Osteoblast (primary cell): ENCODE data around the gene E2F1. TPM values are rescaled to one million over a fixed set of nuclear protein-coding genes. Genes with fewer than 3 reads are reported as not detected.

Source experiments
- DNase-seq: peaks from one replicate; pipeline ENCODE4 v3.0.0; 2011; ENCODE audit warnings: low spot score, mixed read lengths; ENCODE audit not compliant: insufficient read length; ENCODE audit errors: missing footprints
- H2AFZ ChIP-seq: 2 replicates; pipeline ENCODE4 v1.6.0; 2011; ENCODE audit warnings: mild to moderate bottlenecking, low read length
- H3K27ac ChIP-seq: 2 replicates; pipeline ENCODE4 v1.5.1; 2011; ENCODE audit warnings: mild to moderate bottlenecking, low read depth, low read length, moderate library complexity
- H3K27me3 ChIP-seq: 2 replicates; pipeline ENCODE4 v1.6.0; 2012; ENCODE audit warnings: mild to moderate bottlenecking, control low read depth, inconsistent platforms, low read length, moderate library complexity; ENCODE audit not compliant: insufficient read depth
- H3K36me3 ChIP-seq: 2 replicates; pipeline ENCODE4 v1.5.1; 2011; ENCODE audit warnings: mild to moderate bottlenecking, low read length, control low read depth, moderate library complexity; ENCODE audit not compliant: insufficient read depth
- H3K4me1 ChIP-seq: 2 replicates; pipeline ENCODE4 v1.5.1; 2011; ENCODE audit warnings: mild to moderate bottlenecking, low read length, control low read depth, moderate library complexity; ENCODE audit not compliant: insufficient read depth
- H3K4me2 ChIP-seq: 2 replicates; pipeline ENCODE4 v1.6.0; 2011; ENCODE audit warnings: mild to moderate bottlenecking, low read length; ENCODE audit not compliant: insufficient read depth
- H3K4me3 ChIP-seq: fragments of 200-600 bp; sonication (generic); 3 replicates; pipeline ENCODE4 v1.5.1; 2012; ENCODE audit warnings: mild to moderate bottlenecking, low read length, inconsistent platforms; ENCODE audit not compliant: insufficient read depth
- H3K79me2 ChIP-seq: 2 replicates; pipeline ENCODE4 v1.6.0; 2012; ENCODE audit warnings: mild to moderate bottlenecking, low read length, control low read depth, inconsistent platforms; ENCODE audit not compliant: insufficient read depth
- H3K9me3 ChIP-seq: 2 replicates; pipeline ENCODE4 v1.5.1; 2011; ENCODE audit warnings: low read depth, low read length, control low read depth
- H4K20me1 ChIP-seq: 2 replicates; pipeline ENCODE4 v1.6.0; 2012; ENCODE audit warnings: mild to moderate bottlenecking, low read length, control low read depth; ENCODE audit not compliant: insufficient read depth
- total RNA-seq: library from RNA; depleted of rRNA; stranded (reverse); fragments of >200 nt; gene quantifications from 2 replicates; pipeline ENCODE4 v1.2.3, GENCODE V29; 2012
- TF ChIP-seq, protein P1 (sequence below): IDR thresholded peaks from 2 replicates; pipeline ENCODE4 v1.5.1; 2011; ENCODE audit warnings: mild to moderate bottlenecking, low read depth, low read length, moderate library complexity; ENCODE audit errors: extremely low read depth

Gene E2F1
- total RNA-seq, 1 donor = 1.4 TPM

DNA sequence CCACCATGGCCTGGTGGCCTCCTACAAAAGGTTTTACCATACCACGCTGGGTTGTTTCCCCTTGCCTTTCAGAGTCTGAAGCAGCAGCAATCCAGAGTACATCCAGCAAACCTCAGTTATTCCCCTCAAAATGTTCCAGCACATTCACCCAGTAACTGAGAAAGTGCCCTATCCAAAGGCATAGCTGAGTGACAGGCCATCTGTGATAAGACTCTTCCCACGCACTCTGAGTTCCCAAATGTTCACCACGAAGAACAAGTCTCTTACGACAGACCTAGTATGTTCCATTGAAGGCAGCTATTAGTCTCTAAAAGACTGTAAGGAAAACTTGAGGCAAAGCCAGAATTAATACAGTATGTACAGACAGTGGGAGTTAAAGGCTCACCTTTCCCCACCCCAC, 55.7 kb downstream of the E2F1 start:
- DNase-seq = no peak
- Histone ChIP-seq H2AFZ (no peak overlapping the region), H3K79me2 (no peaks in the 10 kb centered on the region), H3K27ac (no peak overlapping the region), H4K20me1 (peaks cover 2% of the 10 kb centered on the region), H3K4me3 (no peak overlapping the region), H3K9me3 (no peaks in the 10 kb centered on the region), H3K4me2 (no peak overlapping the region), H3K27me3 (no peaks in the 10 kb centered on the region), H3K4me1 (no peaks in the 10 kb centered on the region), H3K36me3 (peaks cover 37% of the 10 kb centered on the region)
- TF ChIP-seq, protein P1, sequence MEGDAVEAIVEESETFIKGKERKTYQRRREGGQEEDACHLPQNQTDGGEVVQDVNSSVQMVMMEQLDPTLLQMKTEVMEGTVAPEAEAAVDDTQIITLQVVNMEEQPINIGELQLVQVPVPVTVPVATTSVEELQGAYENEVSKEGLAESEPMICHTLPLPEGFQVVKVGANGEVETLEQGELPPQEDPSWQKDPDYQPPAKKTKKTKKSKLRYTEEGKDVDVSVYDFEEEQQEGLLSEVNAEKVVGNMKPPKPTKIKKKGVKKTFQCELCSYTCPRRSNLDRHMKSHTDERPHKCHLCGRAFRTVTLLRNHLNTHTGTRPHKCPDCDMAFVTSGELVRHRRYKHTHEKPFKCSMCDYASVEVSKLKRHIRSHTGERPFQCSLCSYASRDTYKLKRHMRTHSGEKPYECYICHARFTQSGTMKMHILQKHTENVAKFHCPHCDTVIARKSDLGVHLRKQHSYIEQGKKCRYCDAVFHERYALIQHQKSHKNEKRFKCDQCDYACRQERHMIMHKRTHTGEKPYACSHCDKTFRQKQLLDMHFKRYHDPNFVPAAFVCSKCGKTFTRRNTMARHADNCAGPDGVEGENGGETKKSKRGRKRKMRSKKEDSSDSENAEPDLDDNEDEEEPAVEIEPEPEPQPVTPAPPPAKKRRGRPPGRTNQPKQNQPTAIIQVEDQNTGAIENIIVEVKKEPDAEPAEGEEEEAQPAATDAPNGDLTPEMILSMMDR = no peak

DNA sequence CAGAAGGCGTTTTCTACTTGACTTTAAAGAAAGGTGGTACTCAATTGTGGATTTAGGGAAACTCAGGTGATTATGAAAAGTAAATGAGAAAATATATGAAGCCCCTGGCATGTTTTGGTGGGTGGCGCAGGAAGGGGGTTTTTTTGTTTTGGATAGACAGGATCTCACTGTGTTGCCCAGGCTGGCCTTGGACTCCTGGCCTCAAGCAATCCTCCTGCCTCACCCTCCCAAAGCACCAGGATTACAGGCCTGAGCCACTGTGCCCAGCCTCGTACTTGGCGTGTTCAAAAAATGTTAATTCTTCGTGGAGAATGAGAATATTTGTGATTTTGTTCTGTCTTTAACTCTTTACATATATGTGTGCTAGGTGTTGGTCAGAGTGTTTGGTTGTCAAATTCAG, 56.2 kb downstream of the E2F1 start:
- H3K79me2 ChIP-seq = no peaks in the 10 kb centered on the region
- no peak overlapping the region for H3K27ac ChIP-seq
- H3K4me3 ChIP-seq = no peak overlapping the region
- H4K20me1 ChIP-seq = peaks cover 2% of the 10 kb centered on the region
- no peaks in the 10 kb centered on the region for H3K27me3 ChIP-seq
- TF ChIP-seq, protein P1 = no peak
- no peak for DNase-seq
- no peak overlapping the region for H2AFZ ChIP-seq
- no peaks in the 10 kb centered on the region for H3K9me3 ChIP-seq
- no peaks in the 10 kb centered on the region for H3K4me1 ChIP-seq
- H3K36me3 ChIP-seq = peaks cover 41% of the 10 kb centered on the region
- H3K4me2 ChIP-seq = no peak overlapping the region

DNA sequence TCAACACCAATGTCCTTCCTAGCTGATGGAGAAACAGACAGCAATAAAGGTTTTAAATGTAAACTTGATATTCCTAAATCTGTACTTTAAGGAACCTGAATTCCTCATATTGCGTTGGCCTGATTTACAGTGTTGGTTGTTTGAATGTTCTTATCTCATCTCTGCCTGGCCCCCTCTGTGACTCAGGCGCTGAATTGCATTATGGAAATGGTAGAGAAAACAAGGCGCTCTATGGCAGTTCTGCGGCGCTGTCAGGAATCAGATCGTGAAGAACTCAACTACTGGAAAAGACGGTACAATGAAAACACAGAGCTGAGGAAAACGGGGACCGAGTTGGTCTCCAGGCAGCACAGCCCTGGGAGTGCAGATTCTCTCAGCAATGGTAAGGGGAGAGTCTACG, 56.7 kb downstream of the E2F1 start:
- H3K79me2 ChIP-seq = no peaks in the 10 kb centered on the region
- H3K4me1 ChIP-seq = no peaks in the 10 kb centered on the region
- peaks cover 2% of the 10 kb centered on the region for H4K20me1 ChIP-seq
- H3K9me3 ChIP-seq = no peaks in the 10 kb centered on the region
- no peak overlapping the region for H3K27ac ChIP-seq
- no peak for DNase-seq
- no peak overlapping the region for H3K4me2 ChIP-seq
- no peaks in the 10 kb centered on the region for H3K27me3 ChIP-seq
- no peak overlapping the region for H2AFZ ChIP-seq
- H3K36me3 ChIP-seq = peaks cover 41% of the 10 kb centered on the region
- TF ChIP-seq, protein P1 = no peak
- H3K4me3 ChIP-seq = no peak overlapping the region

DNA sequence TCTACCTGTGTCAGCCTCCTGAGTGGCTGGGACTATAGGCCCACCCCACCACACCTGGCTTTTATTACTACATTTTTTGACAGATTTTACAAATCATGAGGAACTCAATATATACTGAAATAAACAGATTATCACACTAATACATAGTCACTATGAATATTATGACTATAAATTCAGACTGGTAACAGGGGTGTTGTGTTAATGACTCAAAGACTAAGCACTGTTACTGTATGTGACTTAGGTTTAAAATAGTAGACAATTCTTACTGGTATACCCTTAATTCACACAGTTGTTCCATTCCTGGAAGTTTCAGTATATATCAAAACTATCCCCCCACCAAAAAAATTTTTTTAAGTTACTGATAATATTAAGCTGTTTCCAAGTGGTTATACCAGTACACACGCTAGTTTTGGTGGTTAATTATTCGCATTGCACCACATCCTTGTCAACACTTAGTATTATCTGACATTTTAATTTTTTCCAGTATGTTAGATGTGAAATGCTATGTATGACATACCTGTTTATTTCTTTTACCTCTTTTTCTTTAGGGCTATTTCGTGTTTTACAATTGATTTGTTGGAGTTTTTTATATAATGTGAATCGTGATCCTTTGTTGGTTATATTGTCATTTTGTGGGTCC, 58.5 kb downstream of the E2F1 start:
- Histone ChIP-seq H3K79me2 (no peaks in the 10 kb centered on the region), H3K4me3 (no peak overlapping the region), H3K4me1 (no peaks in the 10 kb centered on the region), H3K27ac (no peak overlapping the region), H3K4me2 (no peak overlapping the region), H2AFZ (no peak overlapping the region), H3K36me3 (peaks cover 43% of the 10 kb centered on the region), H3K9me3 (no peaks in the 10 kb centered on the region), H3K27me3 (no peaks in the 10 kb centered on the region), H4K20me1 (peaks cover 2% of the 10 kb centered on the region)
- TF ChIP-seq, protein P1 = no peak
- no peak for DNase-seq
